ENCODE measurements around the gene GPR158. TPM values are rescaled to one million over a fixed set of nuclear protein-coding genes. Genes with fewer than 3 reads are reported as not detected.

GPR158 gene
- total RNA-seq, 1 experiment from 2014 or later, result 0.24 TPM

- Histone ChIP-seq H3K79me2 (ENCODE audit: insufficient read depth, low read length) (no peaks in the 10 kb centered on the region), H3K9me3 (ENCODE audit: control insufficient read depth, low read depth, low read length) (no peaks in the 10 kb centered on the region), H2BK20ac (ENCODE audit: low read depth, low read length, poor library complexity, severe bottlenecking) (no peak overlapping the region), H4K91ac (ENCODE audit: insufficient read length, low read depth, low read length) (no peak overlapping the region), H3T11ph (ENCODE audit: low read length) (no peak overlapping the region), H3K23ac (ENCODE audit: insufficient read length, low read depth, low read length) (no peak overlapping the region), H3K4me2 (ENCODE audit: insufficient read depth, insufficient read length, low read length) (no peak overlapping the region), H3K14ac (ENCODE audit: insufficient read depth, low read length) (no peak overlapping the region), H3K4me1 (ENCODE audit: insufficient read depth, low read length) (no peaks in the 10 kb centered on the region), H3K27ac (ENCODE audit: insufficient read length, low read depth, low read length) (no peak overlapping the region), H3K23me2 (ENCODE audit: insufficient read length, low read depth, low read length, poor library complexity, severe bottlenecking) (no peaks in the 10 kb centered on the region), H2AK5ac (ENCODE audit: insufficient read length, low read length) (no peak overlapping the region), H2BK120ac (ENCODE audit: low read depth, low read length, poor library complexity, severe bottlenecking) (no peak overlapping the region), H3K9ac (ENCODE audit: extremely low read depth, insufficient read length, low read length) (no peak overlapping the region), H4K8ac (replicated peaks; ENCODE audit: insufficient read length, low read depth, low read length) (no peak overlapping the region), H3K79me1 (ENCODE audit: insufficient read depth, low read depth, low read length, poor library complexity, severe bottlenecking) (no peaks in the 10 kb centered on the region), H3K56ac (ENCODE audit: insufficient read length, low read depth, low read length) (no peak overlapping the region), H2BK5ac (ENCODE audit: insufficient read length, low read length) (no peak overlapping the region), H3K18ac (ENCODE audit: insufficient read length, low read depth, low read length) (no peak overlapping the region), H2BK12ac (ENCODE audit: insufficient read length, low read depth, low read length) (no peak overlapping the region), H4K5ac (ENCODE audit: insufficient read length, low read depth, low read length) (no peak overlapping the region), H4K20me1 (ENCODE audit: control insufficient read depth, insufficient read depth, insufficient read length) (no peaks in the 10 kb centered on the region), H2AFZ (ENCODE audit: low read length) (no peak overlapping the region), H3K4ac (ENCODE audit: low read depth, low read length) (no peak overlapping the region), H3K27me3 (ENCODE audit: insufficient read depth, low read length) (no peaks in the 10 kb centered on the region), H2BK15ac (ENCODE audit: low read depth, low read length) (no peak overlapping the region)
- whole genome bisulfite sequencing (ENCODE audit: extremely low coverage, insufficient read length, low lambda C conversion rate), result no CpG with 5 or more reads among the region's 5 CpGs
- no peak for TF ChIP-seq CTCF (conservative IDR thresholded peaks at IDR 0.05)
- H3K9me3 Mint-ChIP-seq, result peaks cover 2 to 4% of the 10 kb centered on the region in 2 experiments; a peak in 2 of 5 replicates
- no peak overlapping the region for H3K4me3 Mint-ChIP-seq
- H3K27me3 Mint-ChIP-seq (ENCODE audit: low read depth), result no peaks in the 10 kb centered on the region
- no peak for DNase-seq
- no peaks in the 10 kb centered on the region for H3K36me3 Mint-ChIP-seq (ENCODE audit: insufficient read depth in 1 of 3, low read depth in 3 of 3)
- no peak overlapping the region for H3K27ac Mint-ChIP-seq
- no peaks in the 10 kb centered on the region for H3K4me1 Mint-ChIP-seq
Observed at GRCh38 chr10:25615926-25616325, 441.1 kb downstream of the GPR158 start.
